ENCODE results near the gene ACP5.

DNA sequence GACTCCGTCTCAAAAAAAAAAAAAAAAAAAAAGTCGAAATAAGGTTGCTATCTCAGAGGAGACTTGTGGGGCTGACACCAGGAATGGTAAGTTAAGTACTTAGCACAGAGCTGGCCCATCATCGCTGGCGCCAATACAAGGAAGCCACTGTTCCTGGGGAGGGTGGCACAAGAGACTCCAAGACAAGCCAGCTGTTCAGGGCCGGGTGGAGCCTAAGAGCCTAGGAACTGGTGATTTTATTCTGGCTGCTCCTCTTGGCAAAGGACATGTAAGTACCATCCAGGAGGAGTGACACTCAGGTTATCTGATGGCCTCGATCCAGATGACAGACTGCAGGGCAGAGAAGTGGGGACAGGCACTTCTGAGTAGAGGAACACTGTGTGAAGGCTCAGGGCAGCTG is 22.2 kb downstream of the ACP5 start:
- TF ChIP-seq, protein P1, sequence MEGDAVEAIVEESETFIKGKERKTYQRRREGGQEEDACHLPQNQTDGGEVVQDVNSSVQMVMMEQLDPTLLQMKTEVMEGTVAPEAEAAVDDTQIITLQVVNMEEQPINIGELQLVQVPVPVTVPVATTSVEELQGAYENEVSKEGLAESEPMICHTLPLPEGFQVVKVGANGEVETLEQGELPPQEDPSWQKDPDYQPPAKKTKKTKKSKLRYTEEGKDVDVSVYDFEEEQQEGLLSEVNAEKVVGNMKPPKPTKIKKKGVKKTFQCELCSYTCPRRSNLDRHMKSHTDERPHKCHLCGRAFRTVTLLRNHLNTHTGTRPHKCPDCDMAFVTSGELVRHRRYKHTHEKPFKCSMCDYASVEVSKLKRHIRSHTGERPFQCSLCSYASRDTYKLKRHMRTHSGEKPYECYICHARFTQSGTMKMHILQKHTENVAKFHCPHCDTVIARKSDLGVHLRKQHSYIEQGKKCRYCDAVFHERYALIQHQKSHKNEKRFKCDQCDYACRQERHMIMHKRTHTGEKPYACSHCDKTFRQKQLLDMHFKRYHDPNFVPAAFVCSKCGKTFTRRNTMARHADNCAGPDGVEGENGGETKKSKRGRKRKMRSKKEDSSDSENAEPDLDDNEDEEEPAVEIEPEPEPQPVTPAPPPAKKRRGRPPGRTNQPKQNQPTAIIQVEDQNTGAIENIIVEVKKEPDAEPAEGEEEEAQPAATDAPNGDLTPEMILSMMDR (IDR thresholded peaks at IDR 0.05): no peak
- no peak for TF ChIP-seq POLR2A (IDR thresholded peaks at IDR 0.05)
- TF ChIP-seq EP300 (IDR thresholded peaks at IDR 0.05): no peak

Measured in gastroesophageal sphincter (tissue), 3 donors.